Gastrocnemius medialis (tissue), 4 donors: ENCODE data around the gene ARHGEF37.

Experiments used
- CTCF ChIP-seq, 5 experiments: fragments of 450-650 bp in 3 of 5; fragments of 200-600 bp in 2 of 5; sonication (generic) in 2 of 5; IDR thresholded peaks in 4 of 5; conservative IDR thresholded peaks in 1 of 5; 1 replicate in 4 of 5; 2 replicates in 1 of 5; pipeline ENCODE4 v1.5.1; 2016 to 2019; ENCODE audit warnings: antibody characterized with exemption in 5 of 5, mild to moderate bottlenecking in 3 of 5, moderate library complexity in 3 of 5
- POLR2A ChIP-seq, 2 donors: fragments of 450-650 bp; IDR thresholded peaks; one replicate each; pipeline ENCODE4 v1.6.1; 2017; ENCODE audit warnings: antibody characterized with exemption in 2 of 2, mild to moderate bottlenecking in 2 of 2, moderate library complexity in 2 of 2

- TF ChIP-seq CTCF (IDR thresholded peaks at IDR 0.05 in 4 of 5, conservative IDR thresholded peaks at IDR 0.05 in 1 of 5), result no peak
- TF ChIP-seq POLR2A (IDR thresholded peaks at IDR 0.05), result no peak
Observed at GRCh38 chr5:149584121-149584520, 2.8 kb downstream of the ARHGEF37 start.
